SIG-M5 treated with dmso at 0.1 percent for 504 hours (cell line): Measurements from ENCODE around the gene REV1.

Experiments used
- DNase-seq: peaks from one replicate; lab custom pipeline; 2025; ENCODE audit not compliant: unreplicated experiment; lab: John Stamatoyannopoulos, UW

Gene REV1

DNA sequence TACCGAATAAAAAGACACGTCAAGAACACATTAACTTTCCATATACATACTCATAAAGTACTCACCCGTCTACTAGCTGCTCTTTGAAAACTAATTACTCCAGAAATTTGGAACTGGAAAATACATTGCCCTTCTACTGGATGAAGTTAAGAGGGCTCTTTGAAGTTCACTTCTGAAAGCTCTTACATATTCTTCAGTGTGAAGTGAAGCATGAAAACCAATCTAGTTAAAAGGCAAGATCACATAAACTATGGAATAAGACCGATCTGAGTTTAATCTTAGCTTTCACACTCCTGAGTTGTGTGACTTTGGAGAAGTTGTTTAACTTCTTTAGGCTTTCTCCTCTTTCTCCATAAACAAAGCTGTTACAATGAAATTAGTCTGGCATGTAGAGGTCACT is 38.5 kb downstream of the REV1 start:
- no peak for DNase-seq

DNA sequence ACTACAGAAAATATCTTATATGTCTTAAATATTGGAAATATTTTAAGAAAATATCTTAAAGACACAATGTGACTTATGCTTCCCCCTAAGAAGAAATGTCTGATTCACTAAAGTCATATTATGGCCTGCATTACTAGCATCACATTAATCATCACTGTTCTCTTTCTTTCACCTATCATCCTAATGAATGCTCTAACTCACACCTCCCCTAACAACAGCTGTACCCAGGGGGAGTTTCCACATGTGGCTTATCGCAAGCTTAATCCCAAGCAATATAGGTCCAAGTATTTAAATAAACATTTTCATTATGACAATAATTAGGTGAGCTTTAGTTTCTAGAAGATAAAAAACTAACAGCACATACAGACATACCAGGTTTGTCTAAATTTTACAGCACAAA is 39.6 kb downstream of the REV1 start:
- no peak for DNase-seq

DNA sequence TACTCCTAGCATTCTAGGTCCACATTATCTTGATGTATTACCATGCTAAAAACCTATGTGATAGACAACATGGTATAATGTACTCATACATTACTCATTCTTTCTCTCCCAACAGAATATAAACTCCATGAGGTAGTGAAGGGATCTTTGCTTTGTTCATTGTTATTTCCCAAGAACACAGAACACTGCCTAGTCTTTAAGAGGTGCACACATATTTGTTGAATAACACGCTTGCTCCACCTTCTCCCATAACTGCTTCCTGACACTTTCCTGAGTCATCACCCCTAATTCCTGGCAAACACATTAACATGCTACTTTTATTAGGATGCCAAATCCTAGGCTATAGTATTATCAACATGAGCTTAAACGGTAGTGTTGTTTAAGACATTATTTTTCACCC is 41.3 kb downstream of the REV1 start:
- no peak for DNase-seq

DNA sequence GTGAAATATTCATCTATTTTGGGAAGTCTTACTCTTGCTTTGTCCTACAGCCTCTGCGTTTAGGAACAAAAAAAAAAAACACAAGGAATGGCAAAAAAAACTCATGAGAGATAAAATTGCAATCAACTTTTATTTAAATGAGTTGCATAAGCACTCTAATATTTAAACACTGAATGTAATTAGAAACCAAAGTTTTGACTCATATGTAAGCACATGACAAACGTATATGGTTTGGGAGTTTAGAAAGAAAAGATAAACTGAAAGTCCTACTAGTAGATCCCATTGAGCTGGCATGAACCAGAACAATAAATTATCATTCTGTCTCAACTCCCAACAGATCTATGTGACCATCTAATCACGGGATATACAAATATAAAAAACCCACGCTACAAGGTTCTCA is 44.8 kb downstream of the REV1 start:
- DNase-seq = no peak

DNA sequence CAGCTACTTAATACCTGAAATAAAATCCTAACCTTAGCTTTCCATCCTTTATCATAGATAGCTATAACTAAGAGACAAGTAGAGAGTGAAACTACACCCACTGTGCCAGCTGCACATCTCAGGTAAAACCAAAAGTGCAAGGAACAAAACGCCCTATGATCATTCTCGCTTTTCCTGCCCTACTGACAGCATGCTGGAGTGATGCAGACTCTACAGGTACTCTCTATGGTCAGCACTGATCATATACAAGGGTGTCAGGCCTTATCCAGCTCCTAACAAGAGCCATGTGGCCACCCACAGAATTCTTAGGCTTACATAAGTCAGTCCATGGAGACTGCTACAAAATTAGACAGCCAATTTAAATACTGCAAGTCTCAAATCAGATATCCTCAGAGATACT is 45.6 kb downstream of the REV1 start:
- no peak for DNase-seq

DNA sequence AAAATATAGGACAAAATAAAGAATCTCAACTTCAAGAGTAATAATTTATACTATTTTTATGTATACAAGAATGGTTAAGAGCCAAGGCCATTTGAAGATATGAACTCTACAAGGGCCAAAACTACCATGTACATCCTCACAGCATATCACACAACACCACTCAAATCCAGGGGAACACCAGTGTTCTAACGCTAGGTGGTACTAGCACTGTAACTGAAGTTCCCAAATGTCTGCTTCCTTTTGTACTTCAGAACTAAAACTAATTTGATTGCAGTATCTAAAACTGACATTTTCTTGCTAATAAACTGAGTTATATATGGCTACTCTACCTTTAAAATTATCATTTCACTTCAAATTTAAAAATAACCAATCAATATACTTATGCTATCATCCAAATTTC is 47.0 kb downstream of the REV1 start:
- peak; percentile 30 for DNase-seq

DNA sequence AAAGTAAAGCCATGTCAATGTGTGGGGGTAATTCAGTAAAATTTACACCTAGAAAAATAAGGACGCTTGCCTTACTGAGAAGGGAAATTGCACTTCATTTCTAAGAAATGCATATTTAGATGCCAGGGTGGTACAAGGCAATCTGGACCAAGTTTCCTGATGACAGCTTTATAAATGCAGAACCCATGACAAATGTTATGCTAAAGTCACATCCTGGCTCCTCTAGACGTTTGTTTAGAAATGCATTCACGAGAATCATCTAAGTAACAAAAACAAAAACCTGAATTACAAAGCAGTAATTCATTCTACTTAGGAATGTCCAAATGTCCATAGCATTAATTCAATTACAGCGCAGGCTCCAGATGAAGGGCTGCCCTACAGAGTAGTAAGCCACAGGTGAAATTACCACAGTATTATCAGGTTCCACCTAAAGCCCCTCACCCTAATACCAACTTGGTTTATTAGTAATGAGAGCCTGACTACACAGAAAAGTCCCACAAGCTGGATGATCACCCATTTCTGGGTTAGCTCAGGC is 49.8 kb downstream of the REV1 start:
- DNase-seq = no peak

DNA sequence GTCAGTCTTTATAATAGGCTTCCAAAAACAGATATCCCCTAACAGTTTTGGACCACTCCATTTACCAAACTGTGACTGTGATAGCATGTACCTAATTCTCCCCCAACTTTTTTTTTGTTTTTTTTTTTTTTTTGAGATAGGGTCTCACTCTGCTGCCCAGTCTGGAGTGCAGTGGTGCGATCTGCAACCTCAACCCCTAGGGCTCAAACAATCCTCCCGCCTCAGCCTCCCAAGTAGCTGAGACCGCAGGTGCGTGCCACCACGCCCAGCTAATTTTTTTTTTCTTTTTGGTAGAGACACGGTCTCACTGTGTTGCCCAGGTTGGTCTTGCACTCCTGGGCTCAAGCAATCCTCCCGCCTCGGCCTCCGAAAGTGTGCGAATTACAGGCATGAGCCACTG is 52.9 kb downstream of the REV1 start:
- DNase-seq = no peak

DNA sequence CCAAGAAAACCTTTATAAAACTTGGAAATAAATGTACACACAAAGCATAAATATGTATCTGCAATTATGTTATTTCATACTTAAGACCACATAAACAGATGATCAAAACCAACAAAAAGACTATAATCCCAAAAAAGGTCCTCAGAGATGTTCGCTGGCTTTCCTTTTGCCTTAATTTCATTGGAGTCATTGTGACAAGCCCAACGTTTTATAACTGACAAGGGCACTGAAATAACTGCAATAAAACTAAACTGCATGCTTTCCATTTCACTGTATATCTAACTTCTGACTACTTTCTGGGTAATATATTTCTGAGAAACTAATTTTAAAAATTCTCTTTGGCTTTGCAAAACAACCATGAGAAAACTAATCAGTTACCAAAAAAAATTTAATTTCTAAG is 56.5 kb downstream of the REV1 start:
- DNase-seq = no peak

DNA sequence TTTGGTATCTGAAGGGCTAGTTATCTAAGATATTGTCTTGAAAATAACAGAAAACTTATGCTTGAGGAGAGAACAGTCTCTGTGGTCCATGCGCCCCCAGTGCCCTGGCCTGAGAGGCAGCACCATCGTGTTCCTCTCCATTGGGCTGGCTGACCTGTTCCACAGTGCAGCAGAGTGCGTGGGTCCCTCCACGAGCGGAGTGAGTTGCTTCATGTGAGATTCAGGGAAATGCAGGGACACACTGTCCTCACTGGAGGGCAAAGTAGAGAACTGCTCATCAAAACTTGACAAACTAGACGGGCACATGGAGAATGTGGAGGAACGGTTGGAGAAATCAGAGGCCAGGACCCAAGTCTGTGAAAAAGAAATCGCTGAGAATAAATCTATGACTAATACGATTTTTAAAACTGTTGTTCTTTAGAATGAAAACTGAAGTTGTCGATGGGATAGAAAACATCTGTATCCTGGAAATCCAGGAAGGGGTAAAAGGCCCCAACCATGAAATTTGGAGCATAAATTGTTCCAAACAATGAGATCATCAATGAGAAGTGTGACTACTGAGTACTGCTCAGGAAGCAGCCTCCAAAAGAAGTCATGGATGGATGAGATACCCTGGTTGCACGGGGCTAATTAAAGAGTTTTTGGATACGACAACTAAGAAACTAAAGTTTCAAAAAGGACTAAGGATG is 58.1 kb downstream of the REV1 start:
- DNase-seq = no peak

DNA sequence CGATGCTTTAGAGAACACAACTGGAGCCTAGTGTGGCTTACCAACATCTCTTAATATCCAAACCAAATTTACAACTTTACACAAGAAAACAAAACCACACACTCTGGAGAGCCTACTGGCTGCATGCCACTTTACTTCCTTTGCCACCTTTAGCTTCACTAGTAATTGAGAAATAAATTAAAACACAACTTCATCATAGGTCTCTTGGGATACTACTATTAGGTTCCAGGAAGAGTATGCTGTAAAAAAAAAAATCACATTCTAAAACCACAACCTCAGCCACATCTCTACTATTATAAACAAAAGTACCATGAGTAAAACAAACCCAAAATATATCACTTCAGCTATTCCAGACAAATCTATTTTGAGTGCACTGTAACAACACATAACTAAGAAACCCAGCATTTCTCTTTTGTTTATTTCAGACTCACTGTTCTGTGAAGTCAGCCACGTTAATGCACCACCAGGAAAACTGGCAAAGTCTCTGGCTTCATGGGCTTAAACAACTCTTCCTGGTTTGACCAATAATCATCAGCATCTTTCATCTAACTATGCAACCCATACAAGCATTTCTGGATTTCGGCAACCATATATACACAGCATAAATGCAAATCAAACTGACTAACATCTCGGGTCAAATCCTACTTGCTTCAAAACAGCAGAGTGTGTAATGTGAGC is 59.1 kb downstream of the REV1 start:
- DNase-seq = no peak

DNA sequence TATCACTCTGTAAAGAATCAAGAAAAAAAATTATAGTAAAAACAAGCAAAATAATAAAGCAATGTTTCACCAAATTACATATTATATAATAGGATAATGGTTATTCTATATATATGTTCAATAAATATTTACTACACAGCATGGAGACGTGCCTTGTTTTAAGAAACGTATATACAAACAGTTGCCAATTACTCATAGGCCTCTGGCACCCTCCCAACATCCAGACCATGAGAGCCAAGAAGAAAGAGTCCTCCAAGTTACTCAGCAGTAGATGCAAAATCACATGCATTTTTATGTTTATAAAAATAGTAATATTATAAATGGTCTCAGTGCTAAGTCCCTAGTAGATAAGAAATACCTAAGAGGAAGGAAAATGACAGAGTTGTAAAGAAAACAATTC is 64.8 kb downstream of the REV1 start:
- no peak for DNase-seq

DNA sequence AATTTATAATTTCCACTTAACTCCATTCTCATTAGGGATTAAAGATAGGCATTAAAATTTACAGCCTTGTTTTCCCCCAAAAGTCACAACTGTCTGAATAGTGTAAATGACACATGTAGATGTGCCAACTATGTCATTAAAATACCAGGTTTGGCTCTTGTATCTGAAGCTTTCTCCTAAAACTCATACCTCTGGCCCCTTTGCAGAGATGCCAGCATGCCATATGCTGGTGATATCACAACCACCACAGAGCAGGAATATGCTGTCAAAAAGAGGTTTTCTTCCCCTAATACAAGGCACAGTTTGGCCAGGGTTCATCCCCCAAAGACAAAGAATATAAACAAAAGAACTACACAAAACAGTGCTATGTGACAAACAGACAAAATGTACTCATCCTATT is 65.4 kb downstream of the REV1 start:
- DNase-seq = no peak

DNA sequence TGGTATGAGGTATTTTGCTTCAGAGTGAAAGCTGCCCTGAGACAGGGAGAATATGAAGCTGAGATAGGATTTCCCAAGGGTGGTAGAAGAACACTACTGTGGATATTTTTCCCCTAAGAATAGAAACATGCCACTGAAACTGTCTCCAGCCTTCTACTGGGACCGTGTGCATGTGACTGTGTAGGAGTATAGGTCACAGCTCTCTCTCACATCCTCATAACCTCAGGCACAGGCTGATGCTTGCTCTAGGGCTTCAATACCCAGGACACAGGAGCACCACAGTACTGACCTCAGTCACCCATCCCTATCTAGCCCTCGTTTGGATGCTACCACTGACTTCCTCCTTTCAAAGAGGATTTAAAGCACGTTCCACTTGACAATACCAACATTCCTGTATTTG is 67.2 kb downstream of the REV1 start:
- DNase-seq = no peak

DNA sequence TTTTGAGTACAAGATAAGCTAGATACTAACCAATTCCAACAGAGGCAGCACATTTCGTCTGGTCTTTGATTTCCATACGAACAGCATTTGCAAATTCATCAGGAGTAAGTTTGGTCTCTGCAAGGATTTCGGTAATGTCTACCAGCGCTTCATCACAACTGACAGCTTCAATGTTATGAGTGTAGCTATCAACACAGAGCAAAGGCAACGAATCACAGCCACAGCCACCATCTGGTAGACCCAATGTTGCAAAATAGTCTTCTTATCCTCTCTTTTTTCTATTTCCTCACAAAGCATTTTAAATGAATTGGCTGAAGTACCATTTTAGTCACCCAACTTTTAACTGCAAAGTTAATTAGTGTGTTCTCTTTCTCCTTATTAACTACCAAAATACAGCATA is 68.3 kb downstream of the REV1 start:
- no peak for DNase-seq

DNA sequence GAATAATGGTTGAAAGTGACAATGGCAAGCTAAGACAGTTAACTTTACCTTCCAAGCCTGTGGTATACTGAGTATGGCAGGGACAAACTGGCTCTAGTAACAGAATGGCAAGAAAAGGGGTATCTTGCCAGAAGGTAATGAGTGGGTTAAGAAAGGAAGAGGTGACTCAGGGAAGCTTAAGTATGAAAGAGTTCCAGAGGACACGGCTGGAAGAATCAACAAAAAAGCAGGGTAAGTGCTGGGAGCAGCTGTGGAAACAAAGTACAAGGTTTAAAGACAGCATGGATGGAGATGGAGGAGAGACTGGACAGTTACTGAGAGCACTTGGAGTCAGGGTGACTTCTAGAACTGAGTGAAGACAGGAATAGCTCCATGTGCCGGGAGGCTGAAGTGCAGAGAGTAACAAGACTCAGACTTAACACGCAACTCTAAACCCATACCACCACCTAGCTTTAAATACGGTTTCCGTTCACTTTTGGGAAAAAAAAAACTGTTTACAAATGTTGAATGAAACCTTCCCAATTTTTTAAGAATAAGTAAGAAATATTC is 69.0 kb downstream of the REV1 start:
- DNase-seq = no peak

DNA sequence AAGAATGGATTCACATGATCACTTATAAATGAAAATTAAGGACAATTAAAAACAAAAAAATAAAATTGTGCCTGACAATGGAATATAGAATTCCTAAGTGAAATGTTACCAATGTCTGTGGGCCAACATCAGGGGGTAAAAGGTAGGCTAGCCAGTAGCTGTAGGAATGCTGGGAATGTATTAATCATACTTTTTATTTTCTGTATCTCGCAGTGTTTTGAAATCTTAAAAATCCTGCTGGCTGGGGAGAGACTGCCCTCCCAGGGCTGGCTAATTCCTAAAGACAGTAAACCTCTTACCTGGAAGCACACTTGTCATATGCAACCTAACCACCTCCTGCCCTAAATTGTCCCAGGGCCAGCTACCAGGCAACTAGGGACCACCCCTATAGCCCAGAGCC is 69.8 kb downstream of the REV1 start:
- no peak for DNase-seq

DNA sequence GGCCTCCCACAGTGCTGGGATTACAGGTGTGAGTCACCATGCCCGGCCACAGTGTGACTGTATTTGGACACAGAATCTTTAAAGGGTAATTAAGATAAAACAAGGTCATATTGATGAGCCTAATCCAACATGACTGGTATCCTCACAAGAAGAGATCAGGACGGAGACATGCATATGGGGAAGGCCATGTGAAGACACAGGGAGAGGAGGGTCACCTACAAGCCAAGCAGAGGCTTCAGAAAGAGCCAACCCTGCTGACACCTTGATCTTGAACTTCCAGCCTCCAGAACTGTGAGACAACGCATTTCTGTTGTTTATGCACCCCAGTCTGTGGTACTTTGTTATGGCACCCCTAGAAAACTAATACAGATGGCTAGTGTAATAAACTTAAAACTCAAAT is 72.4 kb downstream of the REV1 start:
- DNase-seq = no peak

DNA sequence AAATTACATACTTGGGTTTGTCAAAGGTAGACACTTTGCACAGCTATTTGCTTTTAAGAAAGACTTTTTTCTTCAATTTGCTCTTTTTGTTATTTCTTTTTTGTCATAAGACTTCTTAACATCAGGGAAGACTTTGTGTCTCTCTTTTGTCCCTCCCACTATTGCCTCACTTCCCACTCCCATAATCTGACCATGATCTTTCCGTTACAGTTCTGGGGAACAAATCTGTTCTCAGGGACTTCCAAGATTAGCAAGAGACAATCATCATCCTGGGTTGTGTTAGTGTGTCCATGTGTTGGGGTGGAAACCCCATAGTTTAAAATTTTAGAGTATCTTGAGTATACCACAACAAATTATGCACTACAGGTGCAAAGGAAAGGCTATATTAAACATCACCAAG is 75.3 kb downstream of the REV1 start:
- no peak for DNase-seq

DNA sequence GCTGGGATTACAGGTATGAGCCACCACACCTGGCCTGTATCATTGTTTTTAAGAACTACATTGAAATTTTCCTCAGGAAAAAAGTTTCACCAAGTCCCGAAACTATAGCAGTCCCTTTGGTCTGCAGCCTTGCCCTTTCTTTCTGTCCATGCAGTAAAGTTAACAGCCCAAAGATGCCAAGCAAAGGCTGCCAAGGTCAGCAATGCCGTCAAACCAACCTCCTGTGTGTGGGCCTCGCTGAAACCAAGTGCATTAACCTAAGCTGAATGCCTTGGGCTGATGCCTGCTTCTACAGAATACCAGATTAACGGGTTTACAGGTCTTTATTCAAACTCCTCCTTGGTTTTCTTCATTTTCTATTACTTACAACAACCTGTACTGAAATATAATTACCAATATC is 79.5 kb downstream of the REV1 start:
- DNase-seq = no peak

DNA sequence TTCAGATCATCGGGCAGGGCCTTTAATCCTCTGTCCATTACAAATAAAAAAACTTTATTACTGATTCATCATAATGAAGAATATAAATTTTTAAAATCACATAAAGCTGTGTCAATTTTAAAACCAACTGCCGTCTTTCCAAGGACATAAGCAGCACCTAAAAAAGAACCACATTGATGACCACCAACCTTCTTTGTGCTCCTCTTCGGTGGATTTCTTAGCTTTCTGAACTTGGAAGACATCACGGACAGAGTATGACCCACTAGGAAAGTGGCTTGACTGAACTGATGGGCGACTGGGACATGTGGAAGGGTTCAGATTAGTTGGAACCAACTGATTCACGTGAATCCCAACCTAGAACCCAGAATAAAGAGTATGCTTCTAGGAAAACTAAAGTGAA is 83.7 kb downstream of the REV1 start:
- no peak for DNase-seq

DNA sequence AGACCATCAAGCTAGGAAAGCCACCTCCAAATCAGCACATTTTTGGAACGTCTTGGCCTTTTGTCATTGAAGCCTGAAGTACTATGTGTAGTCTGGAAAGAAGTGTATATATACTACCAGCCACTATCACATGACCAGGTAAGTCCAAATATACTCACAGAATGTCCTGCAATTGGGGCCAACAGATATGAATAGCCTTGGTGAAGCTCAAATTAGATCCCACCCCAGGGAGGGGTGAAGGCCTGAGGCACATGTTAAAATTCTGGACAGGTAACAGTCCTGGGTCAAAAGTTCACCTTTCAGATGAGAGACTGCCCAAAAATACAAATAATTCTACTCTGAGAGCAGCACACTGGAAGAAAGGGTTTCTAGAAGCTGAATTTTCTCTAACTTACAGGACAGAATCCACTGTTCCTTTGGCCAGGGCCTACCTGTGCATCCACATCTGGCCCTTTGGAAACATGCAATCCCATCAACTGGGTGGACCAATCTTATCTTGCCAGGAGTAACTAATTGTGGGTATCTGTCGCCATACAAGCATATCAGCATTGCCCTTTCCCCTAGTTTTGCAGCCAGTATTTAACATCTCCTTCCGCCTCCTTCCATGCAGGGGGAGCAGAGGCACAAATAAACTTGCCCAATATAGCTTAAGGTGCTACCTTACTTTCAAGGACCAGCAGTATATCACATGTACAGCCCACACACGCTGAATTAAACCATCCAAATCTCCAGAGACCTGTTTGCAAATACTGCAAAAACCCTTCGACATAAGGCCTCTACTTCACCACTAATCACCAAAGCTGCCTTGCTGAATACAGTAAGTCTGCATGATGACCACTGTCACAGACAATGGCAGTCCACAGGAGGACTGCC is 84.8 kb downstream of the REV1 start:
- DNase-seq = no peak
